GM18909 (cell line): ENCODE measurements around the gene RAB11B.
"Not testable (repeated sequence)": the region's sequence is repeated elsewhere in the genome, so short reads cannot be mapped to it uniquely, and the experiment has no call there.

Experiments
- ATAC-seq: cut with Tn5 transposase; IDR thresholded peaks from one replicate; pipeline ENCODE4 v1.9.1; 2021; ENCODE audit warnings: mild to moderate bottlenecking; ENCODE audit not compliant: unreplicated experiment, poor library complexity

Gene RAB11B

DNA sequence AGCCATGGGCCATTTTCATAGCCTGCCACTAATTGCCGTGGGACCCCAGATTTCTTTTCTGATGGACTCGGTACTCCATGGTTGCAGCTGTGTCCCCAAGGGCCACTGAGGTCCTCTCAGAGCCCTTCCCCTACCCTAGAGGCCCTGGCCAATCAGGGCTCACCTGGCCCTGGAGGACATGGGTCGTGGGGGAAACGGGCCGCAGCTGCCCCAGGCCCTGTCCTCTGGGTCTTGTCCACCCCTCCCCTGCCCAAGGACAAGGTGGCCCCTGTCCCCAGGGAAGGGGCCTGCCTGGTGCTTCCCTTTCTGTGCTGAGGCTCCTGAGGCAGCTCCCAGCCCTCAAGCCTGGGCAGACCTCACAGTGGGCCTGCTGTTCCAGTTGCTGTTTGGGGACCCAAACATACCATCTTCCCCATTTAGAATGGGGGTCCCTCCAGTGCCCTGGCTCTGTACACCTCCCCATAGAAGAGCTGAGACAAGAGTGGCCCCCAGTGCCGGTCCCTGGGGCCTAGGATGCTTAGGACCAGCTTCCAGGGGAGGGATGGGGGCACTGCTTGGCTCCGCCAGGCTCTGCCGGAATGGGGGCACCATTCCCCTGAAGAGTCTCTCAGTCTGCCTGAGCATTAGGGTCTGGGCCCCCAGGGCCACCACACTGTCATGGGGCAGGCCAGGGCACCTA is 3.2 kb downstream of the RAB11B start:
- no peak for ATAC-seq

DNA sequence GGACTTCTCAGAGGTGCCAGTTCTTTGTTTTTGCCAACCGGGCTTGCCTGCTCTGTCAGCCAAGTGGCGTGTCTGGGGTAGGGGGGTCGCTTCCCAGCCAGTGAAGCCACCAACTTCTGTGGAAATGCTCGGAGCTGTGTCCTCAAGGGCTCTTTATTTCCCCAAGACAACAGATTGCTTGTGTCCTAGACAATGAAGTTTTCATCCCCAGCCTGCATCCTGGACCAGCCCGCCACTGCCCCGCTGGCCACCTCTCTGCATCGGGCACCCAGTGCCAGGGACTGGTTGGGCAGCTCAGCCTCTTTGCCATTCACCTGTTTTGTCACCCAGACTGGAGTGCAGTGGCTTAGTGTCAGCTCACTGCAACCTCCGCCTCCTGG is 3.7 kb downstream of the RAB11B start:
- ATAC-seq, result no peak

DNA sequence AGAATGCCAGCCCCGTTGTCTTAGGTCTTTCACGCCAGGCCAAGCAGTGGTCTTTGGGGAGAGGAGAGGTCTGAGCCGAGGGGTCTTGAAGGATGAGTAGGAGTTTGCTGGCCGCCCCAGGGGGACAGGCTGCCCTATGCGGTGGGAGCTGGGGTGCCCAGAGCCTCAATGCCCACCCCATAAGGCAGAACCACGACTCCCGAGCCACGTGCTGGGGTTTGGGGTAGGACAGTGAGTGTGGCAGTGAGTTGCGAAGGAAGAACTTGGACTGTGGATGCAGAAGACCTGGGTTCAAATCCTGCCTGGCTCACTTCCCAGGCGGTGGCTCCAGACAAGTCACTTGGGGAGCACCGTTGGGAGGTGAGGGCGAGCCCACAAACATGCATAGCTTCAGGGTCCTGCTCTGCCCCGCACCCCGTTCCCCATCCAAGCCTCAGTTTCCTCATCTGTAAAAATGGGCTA is 5.5 kb downstream of the RAB11B start:
- ATAC-seq, result no peak

DNA sequence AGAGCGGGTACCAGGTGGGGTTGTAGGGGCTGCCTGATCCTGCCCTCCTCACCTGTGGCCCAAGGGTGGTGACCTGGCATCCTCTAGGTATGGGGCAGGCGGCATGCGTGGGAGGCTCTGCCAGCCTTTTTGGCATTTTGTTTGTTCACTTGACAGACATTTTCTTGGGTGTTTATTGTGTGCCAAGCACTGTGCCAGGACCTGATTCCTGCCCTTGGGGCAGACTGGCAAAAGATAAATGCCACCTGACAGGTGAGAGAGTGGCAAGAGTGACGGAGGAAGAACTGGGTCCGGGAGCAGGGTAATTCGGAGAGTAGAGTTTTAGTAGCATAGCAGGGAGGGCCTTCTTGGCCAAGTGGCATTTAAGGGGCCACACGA is 6.0 kb downstream of the RAB11B start:
- no peak for ATAC-seq

DNA sequence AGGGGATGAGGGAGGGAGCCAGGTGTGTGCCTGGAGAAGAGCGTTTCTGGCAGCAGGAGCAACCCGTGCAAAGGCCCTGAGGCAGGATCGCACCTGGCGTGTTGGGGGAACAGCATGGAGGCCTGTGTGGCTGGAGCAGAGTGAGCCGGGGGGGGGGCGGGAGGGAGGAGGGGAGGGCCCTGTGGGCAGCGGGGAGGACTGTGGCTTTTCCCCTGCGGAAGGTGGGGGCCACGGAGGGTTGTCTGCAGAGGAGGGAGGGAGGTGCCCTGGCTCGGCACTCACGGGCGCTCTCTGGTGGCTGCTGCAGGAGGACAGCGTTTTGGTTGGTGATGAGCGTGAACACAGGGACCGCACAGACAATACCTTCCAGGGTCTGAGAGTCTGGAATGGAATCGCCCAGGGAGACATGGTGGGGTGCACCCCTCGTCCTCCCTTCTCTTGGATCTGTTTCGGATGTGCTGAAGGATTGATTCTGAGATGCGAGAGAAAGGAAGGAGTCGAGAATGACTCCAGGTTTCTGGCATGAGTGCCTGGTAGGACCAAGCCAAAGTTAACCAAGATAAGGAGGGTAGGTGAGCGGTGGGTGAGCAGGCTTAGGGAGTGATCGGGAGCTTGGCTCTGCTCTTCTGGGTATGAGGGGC is 6.5 kb downstream of the RAB11B start:
- no peak for ATAC-seq

DNA sequence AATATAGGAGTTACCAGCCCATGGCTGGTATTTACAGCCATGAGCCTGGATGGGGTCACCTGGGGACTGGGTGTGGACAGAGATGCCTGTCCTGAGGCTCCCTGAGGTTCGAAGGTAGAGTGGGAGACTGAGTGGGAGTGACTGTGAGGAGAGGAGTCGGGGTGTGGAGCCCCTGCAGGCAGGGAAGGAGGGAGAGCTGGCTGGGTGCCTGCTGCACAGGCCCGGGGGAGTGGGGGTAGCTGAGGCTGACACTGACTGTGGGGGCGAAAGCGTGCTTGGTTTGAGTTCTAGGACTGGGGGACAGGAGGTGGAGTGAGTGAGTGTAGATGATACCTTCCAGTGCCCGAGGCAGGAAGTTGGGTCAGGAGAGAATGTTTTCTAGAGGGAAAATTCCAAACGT is 7.1 kb downstream of the RAB11B start:
- ATAC-seq, result no peak

DNA sequence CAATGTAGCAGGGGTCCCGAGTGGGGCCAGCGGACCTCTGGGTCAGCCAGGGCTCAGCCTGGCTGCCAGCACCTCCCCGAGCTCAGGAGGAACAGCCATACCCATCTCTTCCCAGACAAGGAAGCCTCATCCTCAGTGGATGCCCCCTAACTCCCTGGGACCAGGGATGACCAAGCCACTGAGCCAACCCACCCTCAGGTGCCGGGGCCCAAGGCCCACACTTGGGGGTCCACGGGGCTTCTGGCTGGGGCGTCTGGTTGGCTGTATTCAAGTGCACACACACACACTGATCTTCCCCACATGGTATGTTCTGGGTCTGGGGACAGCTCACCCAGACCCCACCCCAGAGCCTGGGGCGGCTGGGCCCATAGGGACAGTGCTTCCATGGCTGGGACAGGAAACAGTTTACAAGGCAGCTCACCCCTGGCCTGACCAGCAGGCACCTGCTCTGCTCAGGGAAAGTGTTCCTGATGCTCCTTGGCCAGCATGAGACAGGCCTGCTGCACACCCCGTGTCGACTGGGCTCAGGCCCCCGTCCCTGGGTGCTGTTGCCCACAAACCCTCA is 7.7 kb downstream of the RAB11B start:
- no peak for ATAC-seq

DNA sequence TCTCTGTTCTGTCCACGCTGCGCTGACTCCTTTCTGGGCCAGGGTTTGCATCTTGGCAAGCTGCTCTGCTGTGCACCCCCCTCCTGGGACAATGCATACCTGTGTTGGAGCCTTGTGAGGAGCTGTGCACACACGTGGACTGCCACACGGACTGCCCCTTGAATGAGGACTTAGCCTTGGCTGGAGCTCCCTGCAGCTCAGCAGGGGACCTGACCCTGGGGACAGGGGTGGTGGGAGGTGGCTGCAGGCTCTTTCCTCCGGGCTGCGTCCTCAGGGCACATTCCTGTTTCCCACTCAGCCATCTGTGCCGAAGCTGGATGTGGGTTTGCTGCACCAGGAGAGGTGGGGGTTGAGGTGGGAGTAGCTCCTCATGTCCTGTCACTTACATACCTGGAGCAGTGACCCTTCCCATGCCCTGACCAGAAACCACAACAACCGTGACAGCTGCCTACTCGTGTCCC is 8.2 kb downstream of the RAB11B start:
- ATAC-seq, result no peak

DNA sequence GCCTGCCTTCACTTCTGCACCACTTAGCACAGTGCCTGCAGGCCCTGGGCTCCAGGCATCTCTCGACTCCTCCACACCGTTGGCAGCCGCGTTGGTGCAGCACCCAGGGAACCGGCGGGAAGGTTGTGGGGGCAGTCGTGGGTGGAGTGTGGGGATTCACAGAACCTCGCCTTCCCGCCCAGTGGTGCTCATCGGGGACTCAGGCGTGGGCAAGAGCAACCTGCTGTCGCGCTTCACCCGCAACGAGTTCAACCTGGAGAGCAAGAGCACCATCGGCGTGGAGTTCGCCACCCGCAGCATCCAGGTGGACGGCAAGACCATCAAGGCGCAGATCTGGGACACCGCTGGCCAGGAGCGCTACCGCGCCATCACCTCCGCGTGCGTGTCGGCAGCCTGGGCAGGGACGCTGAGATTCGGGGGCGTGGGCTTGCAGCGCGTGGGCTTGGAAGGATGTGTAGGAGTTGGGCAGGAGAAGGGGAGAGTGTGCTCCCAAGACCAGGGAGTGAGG is 9.6 kb downstream of the RAB11B start:
- ATAC-seq, result no peak

DNA sequence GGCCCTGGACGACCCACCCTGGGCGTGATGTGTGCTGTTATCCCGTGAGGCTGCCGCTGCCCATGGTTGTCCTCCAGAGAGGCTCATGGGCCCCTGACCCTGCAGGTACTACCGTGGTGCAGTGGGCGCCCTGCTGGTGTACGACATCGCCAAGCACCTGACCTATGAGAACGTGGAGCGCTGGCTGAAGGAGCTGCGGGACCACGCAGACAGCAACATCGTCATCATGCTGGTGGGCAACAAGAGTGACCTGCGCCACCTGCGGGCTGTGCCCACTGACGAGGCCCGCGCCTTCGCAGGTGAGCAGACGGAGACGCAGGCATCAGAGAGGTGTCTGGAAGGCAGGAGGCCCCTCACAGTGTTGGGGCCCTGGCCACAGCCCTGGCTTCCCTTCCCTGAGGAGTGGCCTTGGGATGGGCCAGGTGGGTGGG is 11.8 kb downstream of the RAB11B start:
- no peak for ATAC-seq

DNA sequence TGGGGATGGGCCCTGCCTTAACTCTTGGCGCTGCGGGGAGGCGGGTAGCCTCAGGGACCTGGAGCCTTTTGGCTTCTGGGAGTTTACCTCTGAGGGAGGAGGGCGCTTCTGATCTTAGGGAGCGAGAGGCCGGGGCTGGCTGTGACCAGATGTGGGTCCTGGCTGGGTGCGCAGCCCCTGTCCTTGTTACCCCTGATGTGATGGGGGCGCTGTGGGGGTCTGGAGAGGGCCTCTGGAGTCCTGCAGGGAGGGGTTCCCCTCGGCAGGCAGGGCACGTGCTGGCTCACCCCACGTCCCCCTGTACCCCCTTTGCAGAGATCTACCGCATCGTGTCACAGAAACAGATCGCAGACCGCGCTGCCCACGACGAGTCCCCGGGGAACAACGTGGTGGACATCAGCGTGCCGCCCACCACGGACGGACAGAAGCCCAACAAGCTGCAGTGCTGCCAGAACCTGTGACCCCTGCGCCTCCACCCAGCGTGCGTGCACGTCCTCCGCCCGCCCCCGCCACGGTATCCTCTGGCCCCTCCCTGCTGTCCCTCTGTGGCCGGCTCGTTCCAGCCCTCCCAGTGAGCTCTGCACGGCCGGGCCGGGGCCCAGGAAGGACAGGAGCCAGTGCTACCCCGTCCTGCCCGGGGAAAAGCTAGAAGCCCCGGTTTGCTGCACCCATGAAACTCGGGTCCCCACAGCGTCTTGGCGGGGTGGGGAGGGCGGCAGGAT is 13.1 kb downstream of the RAB11B start:
- ATAC-seq, result no peak

DNA sequence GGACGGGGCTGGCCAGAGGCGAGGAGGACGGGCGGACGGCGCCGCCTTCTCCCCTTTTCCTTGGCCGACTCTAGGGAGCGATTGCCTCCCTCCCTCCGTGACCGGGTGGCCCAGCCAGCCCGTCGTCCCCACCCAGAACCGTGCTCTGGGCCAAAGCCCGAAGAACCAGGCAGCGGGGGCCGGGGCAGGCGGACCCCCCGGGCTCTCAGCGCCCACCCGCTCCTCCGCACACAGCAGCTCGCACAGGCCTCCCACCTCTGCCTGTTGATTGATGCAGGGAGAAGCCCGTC is 13.6 kb downstream of the RAB11B start:
- ATAC-seq, result no peak

DNA sequence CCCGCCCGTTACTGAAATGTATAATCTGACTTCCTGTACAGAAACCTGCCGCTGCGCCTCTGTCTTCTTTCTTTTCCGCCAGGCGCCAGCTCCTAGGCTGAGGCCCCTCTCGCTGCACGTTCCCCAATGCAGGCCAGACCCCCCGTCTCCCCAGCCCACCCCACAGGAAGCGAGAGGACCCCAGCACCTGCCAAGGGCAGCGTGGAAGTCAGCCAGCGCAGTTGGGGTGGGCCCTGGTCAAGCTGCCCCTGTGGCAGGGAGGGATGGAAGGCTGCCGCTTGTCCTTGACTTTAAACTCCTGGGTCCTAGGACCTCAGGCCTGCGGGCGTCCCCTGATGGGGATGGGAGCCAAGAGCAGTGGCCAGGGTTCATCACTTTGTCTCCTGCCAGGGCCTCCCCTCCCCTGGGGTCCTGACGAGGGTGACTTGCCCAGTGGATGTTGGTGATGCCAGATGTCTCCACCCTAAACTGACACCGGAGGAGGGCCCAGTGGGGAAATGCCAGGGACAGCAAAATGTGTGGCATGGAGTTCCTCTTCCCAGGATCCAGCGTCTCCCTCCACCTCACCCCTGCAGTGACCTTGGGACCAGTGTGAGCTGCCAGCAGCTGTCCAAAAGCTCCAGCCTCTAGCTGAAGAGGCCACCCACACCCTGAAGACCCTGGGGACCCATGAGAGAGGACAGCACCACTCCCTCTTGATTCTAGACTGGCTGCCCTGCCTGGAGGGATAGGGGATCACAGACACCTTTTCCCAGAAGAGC is 14.4 kb downstream of the RAB11B start:
- ATAC-seq, result no peak

DNA sequence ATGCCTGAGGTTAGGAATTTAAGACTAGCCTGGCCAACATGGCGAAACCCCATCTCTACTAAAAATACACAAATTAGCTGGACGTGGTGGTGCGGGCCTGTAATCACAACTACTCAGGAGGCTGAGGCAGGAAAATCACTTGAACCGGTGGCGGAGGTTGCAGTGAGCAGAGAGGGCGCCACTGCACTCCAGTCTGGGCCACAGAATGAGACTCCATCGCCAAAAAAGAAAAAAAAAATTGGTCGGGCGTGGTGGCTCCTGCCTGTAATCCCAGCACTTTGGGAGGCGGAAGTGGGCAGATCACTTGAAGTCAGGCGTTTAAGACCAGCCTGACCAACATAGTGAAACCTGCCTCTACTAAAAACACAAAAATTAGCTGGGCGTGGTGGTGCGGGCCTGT is 20.6 kb downstream of the RAB11B start:
- ATAC-seq, result not testable (repeated sequence)

DNA sequence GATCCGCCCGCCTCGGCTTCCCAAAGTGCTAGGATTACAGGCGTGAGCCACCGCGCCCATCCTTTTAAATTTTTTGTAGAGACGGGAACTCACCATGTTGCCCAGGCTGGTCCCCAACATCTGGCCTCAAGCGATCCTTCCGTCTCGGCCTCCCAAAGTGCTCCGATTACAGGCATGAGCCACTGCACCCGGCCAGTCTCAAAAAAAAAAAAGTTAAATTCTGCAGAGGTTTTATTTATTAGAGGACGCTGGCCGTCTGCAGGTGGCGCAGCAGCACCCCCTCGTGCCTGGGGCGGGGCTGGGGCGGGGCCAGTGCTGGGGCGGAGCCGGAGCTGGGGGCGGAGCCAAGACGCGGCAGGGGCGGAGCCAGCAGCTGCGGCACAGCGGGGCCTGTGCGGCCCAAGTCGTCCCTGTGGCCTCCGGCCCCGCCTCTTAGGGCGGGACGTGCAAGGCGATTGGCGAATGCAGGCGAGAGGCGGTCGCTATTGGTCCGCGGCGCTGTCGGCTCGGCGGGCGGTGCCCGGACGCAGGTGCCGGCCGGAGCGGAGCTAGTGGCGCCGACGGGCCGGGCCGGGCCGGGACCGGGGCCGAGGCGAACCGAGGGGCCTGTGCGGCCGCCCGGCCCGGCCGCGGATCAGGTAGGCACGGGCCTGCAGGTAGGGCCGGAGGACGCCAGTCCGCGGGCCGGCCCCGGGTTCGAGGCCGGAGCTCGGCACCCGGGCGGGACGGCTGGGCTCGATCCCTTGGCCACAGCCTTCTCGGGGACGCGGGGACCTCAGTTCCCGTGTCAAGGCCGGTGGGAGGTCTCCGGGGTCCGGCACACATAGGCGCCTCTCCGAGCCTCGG is 22.8 kb downstream of the RAB11B start, which contains the start of gene MARCHF2:
MARCHF2 (plus strand) TSS at position 523 of the 846 bp plus-strand sequence. CDS start 8,536 bp downstream, outside the sequence.
- peak; percentile 98 for ATAC-seq

DNA sequence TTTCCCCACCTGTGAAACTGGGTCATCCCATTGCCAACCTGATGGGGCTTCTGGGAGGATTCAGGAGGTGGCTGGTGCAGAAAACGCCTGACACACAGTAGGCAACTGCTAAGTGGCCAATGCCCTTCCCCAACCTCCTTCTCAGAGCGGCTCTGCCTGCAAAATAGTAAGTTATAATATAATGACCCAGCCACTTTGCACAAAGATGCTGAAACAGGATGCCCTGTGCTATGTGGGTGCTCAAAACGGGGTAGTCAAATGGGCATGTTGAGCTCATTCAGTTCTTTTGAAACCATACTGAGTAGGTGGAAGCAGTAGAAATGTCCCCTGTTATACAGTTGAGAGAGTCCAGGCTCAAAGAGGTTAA is 23.5 kb downstream of the RAB11B start:
- ATAC-seq, result no peak

DNA sequence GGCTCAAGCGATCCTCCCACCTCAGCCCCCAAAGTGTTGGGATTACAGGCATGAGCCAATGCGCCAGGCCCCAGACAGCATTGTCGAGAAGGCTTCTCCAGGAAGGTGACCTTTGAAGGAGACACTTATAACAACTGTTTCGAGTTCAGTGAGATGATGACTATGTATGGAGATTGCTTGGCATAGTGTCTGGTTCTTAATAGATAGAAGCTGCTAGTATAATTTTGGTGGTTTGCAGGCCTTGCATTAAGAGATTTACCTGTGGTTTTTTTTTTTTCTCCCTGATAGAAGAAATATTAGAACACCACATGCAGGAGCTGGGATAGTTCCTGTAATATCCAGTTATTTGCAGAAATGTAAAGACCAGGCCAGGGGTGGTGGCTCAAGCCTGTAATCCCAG is 26.6 kb downstream of the RAB11B start:
- no peak for ATAC-seq

DNA sequence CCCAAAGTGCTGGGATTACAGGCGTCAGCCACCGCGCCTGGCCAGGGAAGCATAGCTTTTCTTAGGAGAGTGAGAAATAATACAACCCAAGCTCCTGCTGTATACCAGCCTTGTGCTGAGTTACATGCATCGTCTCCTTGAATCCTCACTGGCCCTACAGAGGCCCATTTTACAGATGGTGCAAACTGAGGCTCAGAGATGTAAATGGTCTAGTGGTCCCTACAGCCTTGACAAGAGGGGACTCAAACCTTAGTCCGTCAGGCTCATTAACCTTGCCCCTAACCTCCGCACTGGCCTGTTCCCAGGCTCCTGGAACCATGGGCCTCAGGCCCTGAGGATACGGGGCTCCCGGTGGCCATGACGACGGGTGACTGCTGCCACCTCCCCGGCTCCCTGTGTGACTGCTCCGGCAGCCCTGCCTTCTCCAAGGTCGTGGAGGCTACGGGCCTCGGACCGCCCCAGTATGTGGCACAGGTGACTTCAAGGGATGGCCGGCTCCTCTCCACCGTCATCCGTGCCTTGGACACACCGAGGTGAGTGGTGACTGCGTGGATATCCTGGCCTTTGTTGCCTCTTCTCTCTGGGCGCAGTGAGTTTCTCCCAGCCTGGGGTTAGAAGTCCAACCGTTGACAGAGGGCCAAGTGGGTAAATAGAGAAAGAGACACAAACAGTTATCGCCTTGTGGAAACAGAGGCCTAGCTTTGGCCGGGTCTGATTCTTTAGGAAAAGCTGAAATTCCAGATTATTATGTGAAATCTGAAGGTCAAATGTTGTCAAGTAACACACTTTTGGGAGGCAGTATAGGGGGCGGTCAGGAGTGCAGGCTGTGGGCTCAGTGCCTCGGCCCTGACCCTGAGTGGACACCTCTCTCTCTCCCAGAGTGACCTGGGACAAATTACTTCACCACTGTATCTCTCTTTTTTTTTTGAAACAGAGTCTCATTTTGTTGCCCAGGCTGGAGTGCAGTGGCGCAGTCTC is 31.6 kb downstream of the RAB11B start:
- no peak for ATAC-seq
